ENCODE data around the gene AGTR1. TPM values are rescaled to one million over a fixed set of nuclear protein-coding genes. Genes with fewer than 3 reads are reported as not detected.

The AGTR1 gene
- polyA plus RNA-seq, 3 donors, result not detected

- H3K4me2 ChIP-seq (replicated peaks; ENCODE audit: extremely low read depth, low read length, poor library complexity, severe bottlenecking), result no peak overlapping the region
- H3K79me2 ChIP-seq (ENCODE audit: insufficient read depth, low read length), result no peaks in the 10 kb centered on the region
- no peak for TF ChIP-seq CTCF (IDR thresholded peaks at IDR 0.05)
- H4K20me1 ChIP-seq (ENCODE audit: insufficient read depth, low read length), result no peaks in the 10 kb centered on the region
- no peak for DNase-seq
- no peaks in the 10 kb centered on the region for H3K36me3 Mint-ChIP-seq
- H3K27ac Mint-ChIP-seq, result no peak overlapping the region
- H3K9ac ChIP-seq (ENCODE audit: insufficient read depth, low read length, poor library complexity, severe bottlenecking), result no peak overlapping the region
- no CpG with 5 or more reads among the region's 1 CpG for WGBS (ENCODE audit: insufficient coverage)
- peaks cover 1% of the 10 kb centered on the region for H3K4me1 Mint-ChIP-seq
- no peaks in the 10 kb centered on the region for H3K36me3 ChIP-seq (replicated peaks in 1 of 2; ENCODE audit: control insufficient read depth in 1 of 2, insufficient read depth in 2 of 2, low read length in 2 of 2)
- H3K27me3 ChIP-seq (ENCODE audit: control insufficient read depth in 2 of 2, insufficient read depth in 2 of 2, low read length in 2 of 2), result peaks cover 0 to 2% of the 10 kb centered on the region in 2 donors
- no peak overlapping the region for H3K4me3 ChIP-seq (replicated peaks in 1 of 3; ENCODE audit: low read depth in 2 of 3, low read length in 3 of 3)
- no peak overlapping the region for H3K27ac ChIP-seq (ENCODE audit: low read depth in 1 of 2, low read length in 2 of 2)
- H3K9me3 ChIP-seq (replicated peaks in 1 of 2; ENCODE audit: control insufficient read depth in 1 of 2, insufficient read depth in 1 of 2, low read length in 2 of 2), result no peaks in the 10 kb centered on the region
- peaks cover 0 to 2% (median 0%) of the 10 kb centered on the region in 7 donors for H3K9me3 Mint-ChIP-seq
- intact Hi-C loops (cut with micrococcal nuclease), result no loop called here
- H3K27me3 Mint-ChIP-seq (ENCODE audit: low read depth in 3 of 3), result peaks cover 5 to 9% (median 5%) of the 10 kb centered on the region in 3 donors
- no peak overlapping the region for H2AFZ ChIP-seq (ENCODE audit: insufficient read depth, low read depth, low read length, poor library complexity, severe bottlenecking)
- no peak overlapping the region for H3K4me3 Mint-ChIP-seq
- H3K4me1 ChIP-seq (ENCODE audit: control insufficient read depth in 1 of 2, insufficient read depth in 2 of 2, low read length in 2 of 2), result no peaks in the 10 kb centered on the region
These were observed 14.4 kb downstream of the AGTR1 start for GRCh38 chr3:148711981-148712666.

GRCh38 chr3:148714521-148714920 lies 16.8 kb downstream of the AGTR1 start:
- no peak for DNase-seq
- no CpG with 5 or more reads among the region's 1 CpG for WGBS (ENCODE audit: insufficient coverage)
- TF ChIP-seq CTCF (IDR thresholded peaks at IDR 0.05), result no peak
- Histone ChIP-seq H3K79me2 (ENCODE audit: insufficient read depth, low read length) (no peaks in the 10 kb centered on the region), H3K4me2 (replicated peaks; ENCODE audit: extremely low read depth, low read length, poor library complexity, severe bottlenecking) (no peak overlapping the region), H3K27ac (ENCODE audit: low read depth in 1 of 2, low read length in 2 of 2) (no peak overlapping the region), H3K9me3 (replicated peaks in 1 of 2; ENCODE audit: control insufficient read depth in 1 of 2, insufficient read depth in 1 of 2, low read length in 2 of 2) (no peaks in the 10 kb centered on the region), H3K4me3 (replicated peaks in 1 of 3; ENCODE audit: low read depth in 2 of 3, low read length in 3 of 3) (no peak overlapping the region), H3K36me3 (replicated peaks in 1 of 2; ENCODE audit: control insufficient read depth in 1 of 2, insufficient read depth in 2 of 2, low read length in 2 of 2) (no peaks in the 10 kb centered on the region), H3K9ac (ENCODE audit: insufficient read depth, low read length, poor library complexity, severe bottlenecking) (no peak overlapping the region), H3K27me3 (ENCODE audit: control insufficient read depth in 2 of 2, insufficient read depth in 2 of 2, low read length in 2 of 2) (no peaks in the 10 kb centered on the region), H4K20me1 (ENCODE audit: insufficient read depth, low read length) (no peaks in the 10 kb centered on the region), H3K4me1 (ENCODE audit: control insufficient read depth in 1 of 2, insufficient read depth in 2 of 2, low read length in 2 of 2) (no peaks in the 10 kb centered on the region), H2AFZ (ENCODE audit: insufficient read depth, low read depth, low read length, poor library complexity, severe bottlenecking) (no peak overlapping the region)
- H3K4me3 Mint-ChIP-seq, result no peak overlapping the region
- H3K27ac Mint-ChIP-seq, result no peak overlapping the region
- H3K9me3 Mint-ChIP-seq, result peaks cover 0 to 2% (median 0%) of the 10 kb centered on the region in 7 donors
- no peaks in the 10 kb centered on the region for H3K36me3 Mint-ChIP-seq
- H3K4me1 Mint-ChIP-seq, result no peaks in the 10 kb centered on the region
- intact Hi-C loops (cut with micrococcal nuclease), result no loop called here
- peaks cover 5 to 11% (median 5%) of the 10 kb centered on the region in 3 donors for H3K27me3 Mint-ChIP-seq (ENCODE audit: low read depth in 3 of 3)
